ENCODE data around the gene FAM234A. TPM values are rescaled to one million over a fixed set of nuclear protein-coding genes. Genes with fewer than 3 reads are reported as not detected.

The FAM234A gene
- total RNA-seq, 2 experiments from 2014 or later: 10.9 to 26.8 TPM

DNA sequence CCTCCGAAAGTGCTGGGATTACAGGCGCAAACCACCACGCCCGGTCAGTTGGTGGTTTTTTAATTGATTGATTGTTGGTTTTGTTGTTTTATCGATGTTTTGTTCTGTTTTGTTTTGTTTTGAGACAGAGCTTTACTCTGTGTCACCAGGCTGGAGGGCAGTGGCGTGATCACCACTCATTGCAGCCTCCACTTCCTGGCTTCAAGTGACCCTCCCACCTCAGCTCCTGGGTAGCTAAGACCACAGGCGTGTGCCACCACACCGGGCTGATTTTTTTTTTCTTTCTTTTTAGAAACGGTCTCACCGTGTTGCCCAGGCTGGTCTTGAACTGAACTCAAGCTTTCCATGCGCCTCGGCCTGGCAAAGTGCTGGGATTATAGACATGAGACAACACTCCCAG is 12.4 kb downstream of the FAM234A start:
- H4K20me1 ChIP-seq (ENCODE audit: insufficient read depth, low read length): no peaks in the 10 kb centered on the region
- H3K4me1 ChIP-seq (ENCODE audit: insufficient read depth, low read length, poor library complexity, severe bottlenecking): peaks cover 9% of the 10 kb centered on the region
- no peaks in the 10 kb centered on the region for H3K9me2 ChIP-seq (ENCODE audit: insufficient read depth, low read length)
- no TSS peak for BruUV-seq (replicated peaks)
- TF ChIP-seq EZH2phosphoT487 (IDR thresholded peaks at IDR 0.05; ENCODE audit: borderline replicate concordance, low read depth, low read length): no peak
- TF ChIP-seq, protein P1, sequence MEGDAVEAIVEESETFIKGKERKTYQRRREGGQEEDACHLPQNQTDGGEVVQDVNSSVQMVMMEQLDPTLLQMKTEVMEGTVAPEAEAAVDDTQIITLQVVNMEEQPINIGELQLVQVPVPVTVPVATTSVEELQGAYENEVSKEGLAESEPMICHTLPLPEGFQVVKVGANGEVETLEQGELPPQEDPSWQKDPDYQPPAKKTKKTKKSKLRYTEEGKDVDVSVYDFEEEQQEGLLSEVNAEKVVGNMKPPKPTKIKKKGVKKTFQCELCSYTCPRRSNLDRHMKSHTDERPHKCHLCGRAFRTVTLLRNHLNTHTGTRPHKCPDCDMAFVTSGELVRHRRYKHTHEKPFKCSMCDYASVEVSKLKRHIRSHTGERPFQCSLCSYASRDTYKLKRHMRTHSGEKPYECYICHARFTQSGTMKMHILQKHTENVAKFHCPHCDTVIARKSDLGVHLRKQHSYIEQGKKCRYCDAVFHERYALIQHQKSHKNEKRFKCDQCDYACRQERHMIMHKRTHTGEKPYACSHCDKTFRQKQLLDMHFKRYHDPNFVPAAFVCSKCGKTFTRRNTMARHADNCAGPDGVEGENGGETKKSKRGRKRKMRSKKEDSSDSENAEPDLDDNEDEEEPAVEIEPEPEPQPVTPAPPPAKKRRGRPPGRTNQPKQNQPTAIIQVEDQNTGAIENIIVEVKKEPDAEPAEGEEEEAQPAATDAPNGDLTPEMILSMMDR (conservative IDR thresholded peaks at IDR 0.05; ENCODE audit: low read length): no peak
- no peak overlapping the region for H2AFZ ChIP-seq (ENCODE audit: low read length)
- no peak for DNase-seq (ENCODE audit: low spot score)
- CTCF ChIA-PET (ENCODE audit: unreplicated experiment): no interaction called here
- no peak overlapping the region for H3K4me2 ChIP-seq (ENCODE audit: low read length)
- H3K36me3 ChIP-seq (ENCODE audit: insufficient read depth, low read length): no peaks in the 10 kb centered on the region
- no peaks in the 10 kb centered on the region for H3K9me3 ChIP-seq (ENCODE audit: low read length)
- H3K27ac ChIP-seq (ENCODE audit: low read depth, low read length, poor library complexity, severe bottlenecking): no peak overlapping the region
- no peaks in the 10 kb centered on the region for H3K79me2 ChIP-seq (ENCODE audit: insufficient read depth, low read depth, low read length)
- H3K4me3 ChIP-seq (ENCODE audit: low read depth, low read length, poor library complexity, severe bottlenecking): no peak overlapping the region
- intact Hi-C loops (cut with micrococcal nuclease; ENCODE audit: unreplicated experiment): no loop called here
- POLR2A ChIA-PET: no interaction called here

DNA sequence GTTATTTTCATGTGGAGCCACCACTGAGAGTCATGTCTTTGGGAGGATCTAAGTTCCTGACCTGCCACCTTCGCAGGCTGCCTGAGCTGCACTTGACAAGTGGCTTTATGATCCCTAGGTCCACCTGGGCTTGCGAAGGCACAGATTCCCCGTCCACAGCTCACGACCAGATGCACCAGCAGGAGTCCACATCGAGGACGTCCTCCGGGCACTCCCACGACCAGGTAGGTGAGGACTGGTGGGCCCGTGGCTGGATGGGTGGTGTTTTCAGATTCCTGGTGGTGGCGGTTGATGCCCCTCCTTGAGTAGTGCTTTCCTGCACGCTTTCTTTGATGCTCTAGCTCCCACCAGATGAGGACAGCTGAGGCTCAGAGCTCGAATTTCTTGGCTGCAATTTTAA is 14.8 kb downstream of the FAM234A start:
- DNase-seq (ENCODE audit: low spot score): no peak
- no peaks in the 10 kb centered on the region for H4K20me1 ChIP-seq (ENCODE audit: insufficient read depth, low read length)
- H3K9me2 ChIP-seq (ENCODE audit: insufficient read depth, low read length): no peaks in the 10 kb centered on the region
- no peak overlapping the region for H3K4me3 ChIP-seq (ENCODE audit: low read depth, low read length, poor library complexity, severe bottlenecking)
- no peak overlapping the region for H3K27ac ChIP-seq (ENCODE audit: low read depth, low read length, poor library complexity, severe bottlenecking)
- POLR2A ChIA-PET: no interaction called here
- H3K9me3 ChIP-seq (ENCODE audit: low read length): no peaks in the 10 kb centered on the region
- CTCF ChIA-PET (ENCODE audit: unreplicated experiment): no interaction called here
- H3K79me2 ChIP-seq (ENCODE audit: insufficient read depth, low read depth, low read length): no peaks in the 10 kb centered on the region
- no peaks in the 10 kb centered on the region for H3K4me1 ChIP-seq (ENCODE audit: insufficient read depth, low read length, poor library complexity, severe bottlenecking)
- no TSS peak for BruUV-seq (replicated peaks)
- intact Hi-C loops (cut with micrococcal nuclease; ENCODE audit: unreplicated experiment): no loop called here
- H2AFZ ChIP-seq (ENCODE audit: low read length): no peak overlapping the region
- no peak overlapping the region for H3K4me2 ChIP-seq (ENCODE audit: low read length)
- H3K36me3 ChIP-seq (ENCODE audit: insufficient read depth, low read length): no peaks in the 10 kb centered on the region
- no peak for TF ChIP-seq EZH2phosphoT487 (IDR thresholded peaks at IDR 0.05; ENCODE audit: borderline replicate concordance, low read depth, low read length)
- TF ChIP-seq, protein P1 (conservative IDR thresholded peaks at IDR 0.05; ENCODE audit: low read length): no peak

DNA sequence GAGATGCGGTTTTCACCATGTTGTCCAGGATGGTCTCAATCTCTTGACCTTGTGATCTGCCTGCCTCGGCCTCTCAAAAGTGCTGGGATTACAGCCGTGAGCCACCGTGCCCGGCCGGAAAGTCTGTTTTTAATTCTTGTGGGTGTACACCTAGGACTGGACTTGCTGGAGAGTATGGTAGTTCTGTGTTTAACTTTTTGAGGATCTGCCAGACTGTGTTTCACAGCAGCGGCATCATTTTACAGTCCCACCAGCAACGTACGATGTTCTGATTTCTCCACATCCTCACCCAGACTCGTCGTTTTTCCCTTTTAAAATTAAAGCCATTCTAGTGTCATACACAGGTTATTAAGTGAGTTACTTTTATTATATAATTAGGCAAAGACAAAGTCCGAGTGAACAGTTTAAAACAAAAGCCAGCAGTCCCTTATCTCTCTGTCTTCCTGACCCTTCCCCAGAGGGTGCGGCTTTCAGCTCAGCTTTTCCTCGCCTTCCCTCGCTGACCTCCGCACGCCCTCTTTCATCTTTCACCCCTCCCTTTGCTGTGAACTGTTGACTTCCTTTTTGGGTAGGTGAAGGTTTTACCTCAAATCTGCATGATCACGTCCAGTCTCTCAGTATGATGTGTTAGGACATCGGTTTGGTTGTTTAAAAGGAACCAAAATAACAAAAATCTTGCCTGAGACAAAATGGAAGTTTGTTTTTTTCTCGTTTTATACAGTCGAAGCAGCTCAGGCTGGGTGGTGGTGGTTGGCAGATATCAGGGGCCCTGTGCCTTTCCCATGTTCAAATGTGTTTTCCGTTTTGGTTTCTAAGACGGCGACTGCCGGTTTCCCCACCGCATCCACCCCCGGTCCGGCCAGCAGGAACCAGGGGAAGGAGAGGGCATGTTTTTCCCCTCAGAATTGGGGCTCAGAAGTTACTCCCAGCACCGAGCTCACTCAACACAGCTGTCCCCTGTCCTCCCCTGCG is 18.0 kb downstream of the FAM234A start:
- Histone ChIP-seq H3K4me2 (ENCODE audit: low read length) (no peak overlapping the region), H3K4me1 (ENCODE audit: insufficient read depth, low read length, poor library complexity, severe bottlenecking) (no peaks in the 10 kb centered on the region), H2AFZ (ENCODE audit: low read length) (no peak overlapping the region), H3K79me2 (ENCODE audit: insufficient read depth, low read depth, low read length) (no peaks in the 10 kb centered on the region), H4K20me1 (ENCODE audit: insufficient read depth, low read length) (no peaks in the 10 kb centered on the region), H3K27ac (ENCODE audit: low read depth, low read length, poor library complexity, severe bottlenecking) (no peak overlapping the region), H3K4me3 (ENCODE audit: low read depth, low read length, poor library complexity, severe bottlenecking) (no peak overlapping the region), H3K9me2 (ENCODE audit: insufficient read depth, low read length) (no peaks in the 10 kb centered on the region), H3K9me3 (ENCODE audit: low read length) (no peaks in the 10 kb centered on the region), H3K36me3 (ENCODE audit: insufficient read depth, low read length) (no peaks in the 10 kb centered on the region)
- no TSS peak for BruUV-seq (replicated peaks)
- POLR2A ChIA-PET: no interaction called here
- intact Hi-C loops (cut with micrococcal nuclease; ENCODE audit: unreplicated experiment): no loop called here
- no peak for TF ChIP-seq EZH2phosphoT487 (IDR thresholded peaks at IDR 0.05; ENCODE audit: borderline replicate concordance, low read depth, low read length)
- TF ChIP-seq, protein P1 (conservative IDR thresholded peaks at IDR 0.05; ENCODE audit: low read length): no peak
- CTCF ChIA-PET (ENCODE audit: unreplicated experiment): no interaction called here
- DNase-seq (ENCODE audit: low spot score): no peak
